ENCODE measurements around the gene ZAP70. TPM values are rescaled to one million over a fixed set of nuclear protein-coding genes. Genes with fewer than 3 reads are reported as not detected.

The ZAP70 gene
- total RNA-seq, 6 experiments from 2014 or later, result 0.74 to 2.1 (median 1.4) TPM

DNA sequence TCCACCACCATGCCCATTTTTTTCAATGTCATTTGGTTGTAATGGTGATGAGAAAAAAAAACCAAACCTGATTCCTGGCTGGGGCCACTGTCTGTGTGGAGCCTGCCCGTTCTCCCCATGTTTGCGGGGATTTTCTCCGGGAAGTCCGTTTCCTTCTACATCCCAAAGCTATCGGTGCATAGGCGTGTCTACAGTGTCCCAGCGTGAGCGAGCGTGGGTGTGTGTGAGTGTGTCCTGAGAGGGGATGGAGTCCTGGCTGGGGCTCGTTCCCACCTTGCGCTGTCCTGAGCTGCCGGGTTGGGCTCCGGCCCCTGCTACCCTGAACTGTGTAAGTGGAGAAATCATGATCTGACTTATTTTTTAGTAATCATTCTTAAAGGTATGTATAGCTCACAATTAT, 7.3 kb upstream of the ZAP70 start:
- no peaks in the 10 kb centered on the region for H3K4me1 ChIP-seq
- no peak overlapping the region for H3K4me3 ChIP-seq
- H3K9me3 ChIP-seq, result no peaks in the 10 kb centered on the region
- no peak overlapping the region for H3K27ac ChIP-seq
- H3K27me3 ChIP-seq, result no peaks in the 10 kb centered on the region
- 100% methylated on average over 2 of the region's 13 CpGs for WGBS (ENCODE audit: insufficient coverage, low coverage, low lambda C conversion rate, missing lambda C conversion rate)
- ATAC-seq (no peak), DNase-seq (peak in 1 of 3 donors; percentile 24)
- TF ChIP-seq POLR2A (IDR thresholded peaks at IDR 0.05), result no peak
- no peak for TF ChIP-seq CTCF (IDR thresholded peaks at IDR 0.05)
- intact Hi-C loops (cut with DNase I), result no loop called here
- H3K36me3 ChIP-seq, result no peaks in the 10 kb centered on the region

GRCh38 chr2:97706708-97707345, 6.5 kb upstream of the ZAP70 start:
- TF ChIP-seq CTCF (IDR thresholded peaks at IDR 0.05), result no peak
- TF ChIP-seq POLR2A (IDR thresholded peaks at IDR 0.05), result no peak
- intact Hi-C loops (cut with DNase I), result no loop called here
- 70% methylated on average over 9 of the region's 11 CpGs for WGBS (ENCODE audit: insufficient coverage, low coverage, low lambda C conversion rate, missing lambda C conversion rate)

GRCh38 chr2:97707362-97708047, 5.9 kb upstream of the ZAP70 start:
- TF ChIP-seq CTCF (IDR thresholded peaks at IDR 0.05) (no peak), POLR2A (IDR thresholded peaks at IDR 0.05) (no peak)
- H3K27me3 ChIP-seq, result no peaks in the 10 kb centered on the region
- no peak overlapping the region for H3K4me3 ChIP-seq
- no peaks in the 10 kb centered on the region for H3K4me1 ChIP-seq
- no peak overlapping the region for H3K27ac ChIP-seq
- H3K36me3 ChIP-seq, result no peaks in the 10 kb centered on the region
- no peaks in the 10 kb centered on the region for H3K9me3 ChIP-seq
- WGBS (ENCODE audit: insufficient coverage, low coverage, low lambda C conversion rate, missing lambda C conversion rate), result 40% methylated on average over 1 of the region's 11 CpGs
- peak in 2 of 3 donors; percentile 29 to 36 for DNase-seq
- intact Hi-C loops (cut with DNase I), result no loop called here
- ATAC-seq, result peak in 2 of 4 donors; percentile 21 to 22

More at GRCh38 chr2:97706708-97707345, 6.5 kb upstream of the ZAP70 start:
- ATAC-seq (no peak), DNase-seq (peak in 1 of 3 donors; percentile 14)
- no peaks in the 10 kb centered on the region for H3K27me3 ChIP-seq
- H3K4me1 ChIP-seq, result no peaks in the 10 kb centered on the region
- H3K27ac ChIP-seq, result no peak overlapping the region
- no peaks in the 10 kb centered on the region for H3K36me3 ChIP-seq
- no peaks in the 10 kb centered on the region for H3K9me3 ChIP-seq
- H3K4me3 ChIP-seq, result no peak overlapping the region

GRCh38 chr2:97708048-97708380, 5.4 kb upstream of the ZAP70 start:
- no peaks in the 10 kb centered on the region for H3K4me1 ChIP-seq
- DNase-seq, result peak in 1 of 3 donors; percentile 34
- TF ChIP-seq CTCF (IDR thresholded peaks at IDR 0.05) (no peak), POLR2A (IDR thresholded peaks at IDR 0.05) (no peak)
- H3K36me3 ChIP-seq, result no peaks in the 10 kb centered on the region
- no peak overlapping the region for H3K27ac ChIP-seq
- 68% methylated on average over 3 of the region's 4 CpGs for WGBS (ENCODE audit: insufficient coverage, low coverage, low lambda C conversion rate, missing lambda C conversion rate)
- H3K9me3 ChIP-seq, result no peaks in the 10 kb centered on the region
- intact Hi-C loops (cut with DNase I), result no loop called here
- no peak overlapping the region for H3K4me3 ChIP-seq
- ATAC-seq, result no peak
- no peaks in the 10 kb centered on the region for H3K27me3 ChIP-seq

Measured in right lobe of liver (tissue), 6 donors.